ENCODE data around the gene NTM. TPM values are rescaled to one million over a fixed set of nuclear protein-coding genes. Genes with fewer than 3 reads are reported as not detected.

NTM gene
- total RNA-seq, 2 experiments from 2014 or later, result not detected

DNA sequence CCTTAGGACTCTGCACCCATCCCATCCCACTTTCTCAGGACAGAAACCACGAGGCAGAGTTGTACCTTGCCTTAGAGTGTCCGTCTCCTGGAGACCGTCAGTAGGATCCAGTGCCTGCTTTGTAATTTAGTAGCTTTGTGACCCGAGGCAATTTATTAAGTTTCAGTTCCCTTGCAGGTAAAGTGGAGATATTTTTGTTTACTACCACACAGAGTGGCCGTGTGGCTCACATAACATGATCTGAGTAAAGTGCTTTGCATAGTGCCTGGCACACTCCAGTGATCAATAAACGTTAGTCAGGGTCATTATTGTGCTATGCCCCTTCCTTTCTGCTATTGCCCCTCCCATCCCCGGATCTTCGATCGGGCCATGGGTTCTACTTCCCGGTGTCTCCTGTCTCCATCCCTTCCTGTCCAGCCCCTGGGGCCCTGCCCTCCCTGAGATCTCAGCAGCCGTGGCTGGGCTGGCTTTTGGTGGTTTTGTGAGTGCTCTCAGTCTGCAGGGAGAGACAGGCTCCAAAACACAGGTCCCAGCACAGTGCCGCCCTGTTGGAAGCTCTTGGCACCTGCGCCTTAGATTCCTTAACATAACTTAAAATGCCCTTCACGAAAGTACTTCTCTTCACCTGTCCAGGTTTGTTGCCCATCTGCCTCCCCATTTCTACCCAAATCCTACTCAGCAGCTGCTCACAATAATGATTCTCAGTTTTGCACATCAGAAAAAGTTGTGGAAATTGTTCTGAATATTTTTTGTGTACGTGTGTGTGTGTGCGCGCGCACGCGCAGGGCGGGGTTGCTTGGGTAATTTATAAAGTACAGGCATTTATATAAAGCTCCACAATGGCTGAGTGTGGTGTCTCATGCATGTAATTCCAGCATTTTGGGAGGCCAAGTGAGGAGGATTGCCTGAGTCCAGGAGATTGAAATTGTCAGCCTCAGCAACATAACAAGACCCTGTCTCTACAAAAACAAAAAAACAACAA is 753.7 kb downstream of the NTM start:
- ChIA-PET POLR2A (no interaction called here), CTCF (no interaction called here)
- Mint-ChIP-seq H3K27me3 (no peaks in the 10 kb centered on the region), H3K4me3 (no peak overlapping the region), H3K27ac (no peak overlapping the region), H3K4me1 (no peaks in the 10 kb centered on the region), H3K9me3 (no peaks in the 10 kb centered on the region), H3K36me3 (ENCODE audit: low read depth) (no peaks in the 10 kb centered on the region)
- DNase-seq, result no peak

DNA sequence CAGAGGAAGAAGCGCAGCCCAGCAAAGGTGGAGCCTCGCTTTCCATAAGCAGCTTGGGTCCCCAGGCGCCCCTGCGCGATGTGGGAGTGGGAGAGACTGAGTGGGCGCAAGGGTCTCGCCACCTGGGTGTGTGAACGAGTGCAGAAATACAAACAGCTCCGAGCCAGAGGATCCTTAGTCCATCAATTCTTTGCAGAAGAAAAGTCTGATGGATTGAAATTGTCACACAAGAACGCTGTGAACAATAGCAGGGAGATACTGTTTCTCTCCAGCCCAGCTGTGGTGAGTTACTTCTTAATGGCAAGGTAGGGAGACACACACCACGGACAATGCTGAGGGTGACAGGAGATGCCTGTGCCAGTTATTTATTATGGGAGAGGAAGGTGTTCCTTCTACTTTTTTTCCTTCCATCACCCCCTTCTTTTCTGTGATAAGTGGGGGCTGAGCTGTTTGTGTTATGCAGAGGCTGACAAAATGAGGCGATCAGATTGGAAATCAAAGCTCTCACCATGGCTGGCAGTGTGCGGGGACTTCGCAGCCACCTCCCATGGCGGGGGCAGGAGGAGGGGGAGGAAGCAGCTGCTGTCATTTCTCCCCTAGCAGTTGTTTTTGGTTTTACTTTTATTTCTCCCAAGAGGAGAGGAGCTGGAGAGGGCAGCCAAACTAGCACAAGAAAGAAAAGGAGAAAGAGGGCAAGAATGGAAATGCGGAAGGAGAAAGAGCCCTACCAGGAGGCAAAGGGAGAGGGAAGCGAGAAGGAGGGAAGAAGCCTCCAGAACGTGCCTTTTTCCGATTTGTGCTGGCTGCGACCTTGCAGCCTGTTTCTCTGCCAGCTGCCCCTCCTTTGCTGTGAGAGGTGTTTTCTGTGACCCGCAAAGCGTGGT is 755.8 kb downstream of the NTM start:
- Mint-ChIP-seq H3K4me1 (no peaks in the 10 kb centered on the region), H3K9me3 (no peaks in the 10 kb centered on the region), H3K27ac (no peak overlapping the region), H3K4me3 (no peak overlapping the region), H3K27me3 (no peaks in the 10 kb centered on the region), H3K36me3 (ENCODE audit: low read depth) (no peaks in the 10 kb centered on the region)
- ChIA-PET POLR2A (no interaction called here), CTCF (interaction anchor here (1.4 to 1.6 kb wide), 3 partner anchors 14 to 431 kb away, joined by 3 to 10 read pairs (median 9); no protein-coding TSS in a partner anchor)
- DNase-seq, result no peak

DNA sequence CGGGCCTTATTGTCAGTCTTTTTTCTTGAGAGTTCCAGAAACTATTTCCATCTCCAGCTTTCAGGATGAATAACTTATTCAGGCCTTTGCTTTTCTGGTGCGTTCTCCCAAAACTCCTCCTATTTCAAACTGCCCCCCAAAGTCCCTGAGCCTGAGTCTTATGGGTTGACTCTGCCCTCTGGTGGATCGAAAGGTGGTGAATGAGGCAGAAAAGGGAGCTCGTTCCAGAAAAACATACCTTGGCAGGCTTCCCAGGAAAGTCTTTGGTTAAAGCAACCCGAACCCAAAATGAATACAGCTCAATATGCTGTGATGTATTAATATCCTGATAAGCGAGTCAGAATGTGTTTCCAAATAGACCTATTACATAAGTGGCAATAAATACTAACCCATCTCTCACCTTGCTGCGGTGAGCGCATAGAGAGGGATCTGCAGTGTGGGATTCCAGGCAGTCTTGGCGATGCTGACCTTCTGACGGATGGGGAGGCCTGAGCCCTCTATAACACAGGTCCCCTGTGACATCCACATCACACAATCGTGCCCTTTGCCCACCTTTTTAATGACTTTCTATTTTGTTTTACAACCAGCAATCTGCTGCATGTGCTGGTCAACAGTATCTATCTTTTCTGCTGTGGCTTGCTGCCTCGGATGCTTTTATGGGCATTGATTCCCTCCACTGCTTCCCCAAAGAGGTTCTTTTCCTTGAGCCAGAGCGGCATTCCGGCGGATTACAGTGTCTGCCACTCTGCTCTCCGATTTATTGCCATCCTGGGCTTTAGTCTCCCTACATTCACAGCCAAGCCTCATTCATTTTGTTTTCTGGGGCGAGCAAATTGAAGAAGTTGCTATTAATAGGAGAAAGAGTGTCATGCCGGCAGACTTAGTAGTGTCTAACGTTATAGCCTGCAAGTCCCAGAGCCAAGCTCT is 756.8 kb downstream of the NTM start:
- no peaks in the 10 kb centered on the region for H3K27me3 Mint-ChIP-seq
- H3K4me1 Mint-ChIP-seq, result no peaks in the 10 kb centered on the region
- ChIA-PET CTCF (interaction anchor here (0.6 to 1.6 kb wide), 4 partner anchors 15 to 432 kb away, joined by 3 to 10 read pairs (median 6); no protein-coding TSS in a partner anchor), POLR2A (no interaction called here)
- no peak overlapping the region for H3K4me3 Mint-ChIP-seq
- no peak overlapping the region for H3K27ac Mint-ChIP-seq
- DNase-seq, result no peak
- H3K9me3 Mint-ChIP-seq, result no peaks in the 10 kb centered on the region
- H3K36me3 Mint-ChIP-seq (ENCODE audit: low read depth), result no peaks in the 10 kb centered on the region

DNA sequence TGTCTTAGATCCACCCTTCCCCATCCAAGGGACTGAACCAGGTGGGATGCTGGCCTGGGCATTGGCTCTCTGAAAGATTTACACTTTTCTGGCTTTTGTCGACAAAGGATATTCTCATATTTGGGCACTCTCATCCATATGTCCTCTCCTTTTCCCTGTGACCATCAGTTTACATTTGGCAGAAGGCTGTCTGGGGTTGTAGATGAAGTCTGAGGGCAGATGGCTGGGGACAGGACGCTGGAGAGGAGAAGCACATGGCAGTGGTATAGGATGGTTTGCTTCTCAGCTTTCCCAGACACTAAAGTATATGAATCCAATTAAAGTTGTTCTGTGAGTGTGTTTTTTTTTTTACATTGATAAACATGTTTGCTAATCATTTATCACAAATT is 757.5 kb downstream of the NTM start:
- ChIA-PET POLR2A (no interaction called here), CTCF (no interaction called here)
- Mint-ChIP-seq H3K4me3 (no peak overlapping the region), H3K27me3 (no peaks in the 10 kb centered on the region), H3K4me1 (no peaks in the 10 kb centered on the region), H3K36me3 (ENCODE audit: low read depth) (no peaks in the 10 kb centered on the region), H3K9me3 (no peaks in the 10 kb centered on the region), H3K27ac (no peak overlapping the region)
- DNase-seq, result no peak

DNA sequence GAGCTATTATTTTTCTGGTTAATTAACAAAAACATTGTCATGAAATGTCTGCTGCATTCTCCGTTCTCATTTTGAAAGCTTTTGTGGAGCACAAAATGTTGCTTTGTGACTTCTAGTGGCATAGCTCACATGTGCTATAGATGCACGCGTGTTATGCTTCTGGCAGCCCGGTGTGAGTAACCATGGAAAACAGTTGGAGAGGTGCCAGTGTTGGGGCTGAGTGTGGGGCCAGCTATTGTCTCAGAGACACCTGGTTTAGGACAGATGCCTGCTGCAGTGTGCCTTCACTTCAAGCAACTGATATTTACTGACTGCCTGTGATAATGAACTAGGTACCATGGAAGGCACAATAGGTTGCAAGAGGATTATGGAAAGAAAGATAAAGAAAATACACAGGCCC is 760.6 kb downstream of the NTM start:
- CTCF ChIA-PET, result no interaction called here
- DNase-seq, result no peak
- Mint-ChIP-seq H3K27me3 (no peaks in the 10 kb centered on the region), H3K9me3 (no peaks in the 10 kb centered on the region), H3K4me3 (no peak overlapping the region), H3K27ac (no peak overlapping the region), H3K36me3 (ENCODE audit: low read depth) (no peaks in the 10 kb centered on the region), H3K4me1 (no peaks in the 10 kb centered on the region)
- POLR2A ChIA-PET, result no interaction called here

DNA sequence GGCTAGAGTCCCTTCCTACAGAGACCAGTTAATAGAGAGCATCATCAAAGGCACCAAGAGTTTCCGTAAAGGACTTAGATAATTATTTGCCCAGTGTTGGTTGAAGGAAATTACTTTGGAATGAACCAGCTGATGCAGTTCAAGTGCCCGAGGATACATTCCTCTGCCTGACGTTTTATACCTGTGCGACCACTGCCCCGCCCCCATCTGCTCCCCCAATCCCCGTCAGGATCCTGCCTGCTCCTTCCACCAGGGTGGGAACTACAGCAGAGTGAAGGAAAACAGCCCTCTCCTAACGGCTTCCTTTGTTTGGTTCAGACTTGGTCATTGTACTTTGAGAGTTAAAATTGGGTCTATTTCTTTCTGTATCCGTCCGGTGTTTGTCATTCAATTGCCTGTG is 761.5 kb downstream of the NTM start:
- DNase-seq, result no peak
- H3K27me3 Mint-ChIP-seq, result no peaks in the 10 kb centered on the region
- ChIA-PET CTCF (interaction anchor here (1.1 kb wide), 1 partner anchor 18 kb away, joined by 3 read pairs; no protein-coding TSS in a partner anchor), POLR2A (no interaction called here)
- H3K4me3 Mint-ChIP-seq, result no peak overlapping the region
- H3K27ac Mint-ChIP-seq, result no peak overlapping the region
- H3K9me3 Mint-ChIP-seq, result no peaks in the 10 kb centered on the region
- no peaks in the 10 kb centered on the region for H3K4me1 Mint-ChIP-seq
- H3K36me3 Mint-ChIP-seq (ENCODE audit: low read depth), result no peaks in the 10 kb centered on the region

DNA sequence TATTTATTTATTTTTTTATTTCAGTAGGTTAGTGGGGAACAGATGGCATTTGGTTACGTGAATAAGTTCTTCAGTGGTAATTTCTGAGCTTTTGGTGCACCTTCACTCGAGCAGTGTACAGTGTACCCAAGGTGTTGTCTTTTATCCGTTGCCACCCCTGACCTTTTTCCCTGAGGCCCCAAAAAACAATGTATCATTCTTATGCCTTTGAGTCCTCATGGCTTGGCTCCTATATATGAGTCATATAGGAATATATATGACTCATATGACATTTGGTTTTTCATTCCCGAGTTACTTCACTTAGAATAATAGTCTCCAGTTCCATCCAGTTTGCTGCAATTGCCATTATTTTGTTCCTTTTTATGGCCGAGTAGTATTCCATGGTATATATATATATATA is 763.9 kb downstream of the NTM start:
- H3K27ac Mint-ChIP-seq, result no peak overlapping the region
- ChIA-PET CTCF (no interaction called here), POLR2A (no interaction called here)
- no peaks in the 10 kb centered on the region for H3K27me3 Mint-ChIP-seq
- no peaks in the 10 kb centered on the region for H3K4me1 Mint-ChIP-seq
- no peak for DNase-seq
- no peak overlapping the region for H3K4me3 Mint-ChIP-seq
- H3K36me3 Mint-ChIP-seq (ENCODE audit: low read depth), result no peaks in the 10 kb centered on the region
- H3K9me3 Mint-ChIP-seq, result no peaks in the 10 kb centered on the region

DNA sequence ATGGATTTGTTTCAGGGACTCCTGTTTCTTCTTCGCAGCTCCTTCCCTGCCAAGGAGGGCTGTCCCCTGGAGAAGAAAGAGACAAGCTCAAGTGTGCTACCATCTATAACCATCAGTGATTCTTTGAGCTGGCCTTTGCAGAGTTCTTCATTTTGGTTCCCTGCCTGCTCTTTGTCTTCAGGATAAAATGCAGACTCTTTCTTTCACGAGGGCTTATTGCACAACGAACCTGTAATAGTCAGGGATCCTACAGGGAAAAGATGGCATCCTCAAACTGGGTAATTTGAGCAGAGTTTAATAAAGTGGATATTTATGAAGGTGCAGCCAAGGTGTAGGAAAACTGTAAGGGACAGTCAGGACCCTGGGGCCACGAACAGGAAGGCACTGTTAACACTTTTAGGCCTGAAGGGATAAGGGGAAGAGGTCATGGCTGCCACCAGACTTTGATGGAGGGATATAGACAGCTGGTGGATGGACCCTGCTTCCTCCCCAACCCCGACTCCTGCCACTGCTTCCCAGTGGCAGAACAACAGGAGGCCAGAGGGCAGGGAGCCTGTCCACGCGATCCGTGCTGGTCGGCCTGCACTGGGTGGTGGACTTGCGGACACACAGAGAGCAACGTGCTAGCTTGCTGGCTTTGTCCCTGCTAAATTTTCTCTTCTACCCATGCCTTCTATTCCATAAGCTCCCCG is 767.0 kb downstream of the NTM start:
- Mint-ChIP-seq H3K4me3 (no peak overlapping the region), H3K4me1 (no peaks in the 10 kb centered on the region), H3K36me3 (ENCODE audit: low read depth) (no peaks in the 10 kb centered on the region), H3K9me3 (no peaks in the 10 kb centered on the region), H3K27ac (no peak overlapping the region), H3K27me3 (no peaks in the 10 kb centered on the region)
- DNase-seq, result no peak
- POLR2A ChIA-PET, result no interaction called here
- CTCF ChIA-PET, result no interaction called here

DNA sequence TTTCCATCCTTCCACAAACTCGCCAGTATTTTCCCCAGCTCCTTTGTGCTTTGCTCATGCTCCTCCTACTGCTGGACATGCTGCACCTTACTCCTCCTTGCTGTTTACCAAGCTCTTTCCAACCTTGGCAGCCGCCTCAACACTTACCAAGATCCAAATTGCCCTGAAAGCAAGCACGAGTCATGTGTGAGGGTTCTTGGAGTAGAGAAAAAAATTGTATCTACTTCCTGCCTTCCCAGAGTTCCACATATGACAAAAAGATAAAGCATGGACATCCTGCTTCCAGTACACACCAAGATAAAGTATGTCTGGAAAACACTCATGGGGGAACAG is 767.5 kb downstream of the NTM start:
- Mint-ChIP-seq H3K4me3 (no peak overlapping the region), H3K27me3 (no peaks in the 10 kb centered on the region), H3K9me3 (no peaks in the 10 kb centered on the region), H3K4me1 (no peaks in the 10 kb centered on the region), H3K27ac (no peak overlapping the region), H3K36me3 (ENCODE audit: low read depth) (no peaks in the 10 kb centered on the region)
- POLR2A ChIA-PET, result no interaction called here
- no peak for DNase-seq
- CTCF ChIA-PET, result no interaction called here

DNA sequence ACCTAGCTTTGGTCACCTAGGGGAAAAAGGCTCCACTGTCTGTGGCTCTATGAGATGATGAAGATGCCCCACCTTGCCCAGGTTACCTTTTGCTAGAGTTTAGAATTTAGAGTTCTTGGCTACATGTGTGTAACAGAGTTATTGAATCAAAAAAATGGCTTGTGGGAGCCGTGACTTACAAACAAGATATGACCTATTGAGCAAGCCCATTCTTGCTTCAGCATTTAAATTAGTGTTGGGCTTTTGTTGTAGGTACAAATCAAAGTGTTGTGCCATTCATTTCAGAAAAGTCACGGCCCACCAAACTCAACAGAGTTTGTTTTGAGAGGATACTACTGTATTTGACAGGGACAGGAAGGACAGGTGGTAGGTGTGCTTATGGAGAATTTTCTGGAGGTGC is 768.8 kb downstream of the NTM start:
- Mint-ChIP-seq H3K4me3 (no peak overlapping the region), H3K4me1 (no peaks in the 10 kb centered on the region), H3K27me3 (no peaks in the 10 kb centered on the region), H3K9me3 (no peaks in the 10 kb centered on the region), H3K27ac (no peak overlapping the region), H3K36me3 (ENCODE audit: low read depth) (no peaks in the 10 kb centered on the region)
- ChIA-PET CTCF (no interaction called here), POLR2A (no interaction called here)
- no peak for DNase-seq

DNA sequence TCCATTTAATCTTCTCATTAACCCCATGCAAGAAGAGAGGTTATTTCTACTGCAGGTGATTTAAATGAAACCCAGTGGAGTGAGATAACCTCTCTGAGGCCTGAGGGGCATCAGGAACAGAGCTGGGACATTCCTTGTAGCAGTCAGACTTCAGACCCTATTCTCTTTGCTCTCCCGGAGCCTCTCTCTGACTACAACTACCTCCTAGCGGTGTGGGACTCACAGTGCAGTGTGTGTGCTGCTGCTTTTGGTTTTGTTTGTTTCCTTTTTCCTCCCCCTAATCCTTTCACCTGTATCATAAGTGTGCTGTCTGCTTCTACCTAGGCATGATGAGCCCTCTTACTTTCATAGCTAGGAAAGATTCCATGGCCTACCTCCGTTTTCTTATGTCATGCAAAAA is 769.6 kb downstream of the NTM start:
- Mint-ChIP-seq H3K4me1 (no peaks in the 10 kb centered on the region), H3K36me3 (ENCODE audit: low read depth) (no peaks in the 10 kb centered on the region), H3K27me3 (no peaks in the 10 kb centered on the region), H3K27ac (no peak overlapping the region), H3K9me3 (no peaks in the 10 kb centered on the region), H3K4me3 (no peak overlapping the region)
- no peak for DNase-seq
- ChIA-PET POLR2A (no interaction called here), CTCF (no interaction called here)

DNA sequence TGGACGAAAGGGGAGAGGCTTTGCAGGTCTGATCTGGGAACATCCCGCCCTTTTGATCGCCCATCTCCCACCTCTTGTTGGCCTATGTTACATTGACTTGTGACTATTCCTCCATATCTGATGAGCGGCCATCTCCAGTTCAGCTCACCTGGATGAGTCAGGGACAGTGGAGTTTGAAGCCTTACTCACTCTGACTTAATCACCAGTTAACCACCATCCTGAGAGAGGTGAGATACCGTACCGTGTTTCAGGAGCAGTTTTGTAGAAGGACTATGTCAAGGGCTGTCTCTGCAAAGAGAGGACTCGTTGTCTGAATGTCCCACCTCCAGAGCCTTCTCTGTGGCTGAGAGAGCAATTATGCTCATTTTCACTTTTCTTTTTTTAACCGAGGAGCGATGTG is 771.7 kb downstream of the NTM start:
- no peaks in the 10 kb centered on the region for H3K4me1 Mint-ChIP-seq
- no peak overlapping the region for H3K4me3 Mint-ChIP-seq
- CTCF ChIA-PET, result interaction anchor here (1.0 kb wide), 1 partner anchor 19 kb away, joined by 3 read pairs; no protein-coding TSS in a partner anchor
- H3K9me3 Mint-ChIP-seq, result no peaks in the 10 kb centered on the region
- H3K27ac Mint-ChIP-seq, result no peak overlapping the region
- no peak for DNase-seq
- H3K36me3 Mint-ChIP-seq (ENCODE audit: low read depth), result no peaks in the 10 kb centered on the region
- POLR2A ChIA-PET, result no interaction called here
- H3K27me3 Mint-ChIP-seq, result no peaks in the 10 kb centered on the region
